A549 (cell line): ENCODE data around the gene PCDHGC4.

Experiments
- CTCF ChIP-seq: fragments of >200 bp; sonication (Bioruptor Twin); formaldehyde crosslinking; IDR thresholded peaks from 3 replicates; pipeline ENCODE4 v1.5.1; 2016
- EP300 ChIP-seq, 2 experiments: fragments of >200 bp; sonication (Bioruptor Twin); formaldehyde crosslinking; IDR thresholded peaks; 2 replicates in 1 of 2; 3 replicates in 1 of 2; pipeline ENCODE4 v1.6.1; 2016 to 2017
- HMGXB4 ChIP-seq: fragments of 250-450 bp; sonication (Bioruptor Pico); IDR thresholded peaks from 2 replicates; pipeline ENCODE4 v1.5.0; 2021; ENCODE audit warnings: mild to moderate bottlenecking, moderate library complexity, borderline replicate concordance
- JUNB ChIP-seq: fragments of >200 bp; sonication (Bioruptor Twin); formaldehyde crosslinking; IDR thresholded peaks from 2 replicates; pipeline ENCODE4 v1.6.1; 2016
- RAD21 ChIP-seq, 2 experiments: fragments of >200 bp in 1 of 2; sonication (Bioruptor Twin) in 1 of 2; formaldehyde crosslinking in 1 of 2; IDR thresholded peaks in 1 of 2; conservative IDR thresholded peaks in 1 of 2; 2 replicates in 1 of 2; 3 replicates in 1 of 2; pipeline ENCODE4 v1.6.1; 2012 to 2018; ENCODE audit warnings: inconsistent platforms in 1 of 2
- REST ChIP-seq: fragments of 200-600 bp; sonication (generic); IDR thresholded peaks from 2 replicates; pipeline ENCODE4 v1.6.1; 2016; ENCODE audit warnings: antibody characterized with exemption, mild to moderate bottlenecking, moderate library complexity
- ZFP36 ChIP-seq: fragments of 450-650 bp; IDR thresholded peaks from 2 replicates; pipeline ENCODE4 v1.6.1; 2014; ENCODE audit warnings: borderline replicate concordance; ENCODE audit not compliant: partially characterized antibody
- ZNF302 ChIP-seq: fragments of 250-450 bp; sonication (Bioruptor Pico); IDR thresholded peaks from 2 replicates; pipeline ENCODE4 v1.9.0; 2021; ENCODE audit warnings: inconsistent platforms, mild to moderate bottlenecking, moderate library complexity

- TF ChIP-seq ZFP36 (no peak), HMGXB4 (CRISPR knock-in tag) (no peak), ZNF302 (CRISPR knock-in tag) (no peak), CTCF (no peak), JUNB (no peak), RAD21 (conservative IDR thresholded peaks at IDR 0.05 in 1 of 2, IDR thresholded peaks at IDR 0.05 in 1 of 2) (no peak), EP300 (IDR thresholded peaks at IDR 0.05) (no peak), REST (no peak)
Observed at GRCh38 chr5:141504216-141504615, 19.4 kb downstream of the PCDHGC4 start.
